ENCODE measurements around the gene SNX5. TPM values are rescaled to one million over a fixed set of nuclear protein-coding genes. Genes with fewer than 3 reads are reported as not detected.

The SNX5 gene
- total RNA-seq, 2 experiments from 2014 or later = 149 to 166 TPM

- Mint-ChIP-seq H3K36me3 (ENCODE audit: low read depth) (peaks cover 33% of the 10 kb centered on the region), H3K4me1 (peaks cover 25% of the 10 kb centered on the region), H3K4me3 (no peak overlapping the region), H3K27ac (no peak overlapping the region), H3K9me3 (no peaks in the 10 kb centered on the region), H3K27me3 (no peaks in the 10 kb centered on the region)
- no peak for DNase-seq
- CTCF ChIA-PET = interaction anchor here (1.3 to 2.6 kb wide), 2 partner anchors 23 to 258 kb away, joined by 3 to 8 read pairs; no protein-coding TSS in a partner anchor
- POLR2A ChIA-PET = no interaction called here
Measured at GRCh38 chr20:17940224-17940971, 28.2 kb downstream of the SNX5 start.

GRCh38 chr20:17939622-17940223 lies 28.9 kb downstream of the SNX5 start:
- POLR2A ChIA-PET = interaction anchor here (0.5 kb wide), 1 partner anchor 339 kb away, joined by 3 read pairs; no protein-coding TSS in a partner anchor
- H3K27me3 Mint-ChIP-seq = no peaks in the 10 kb centered on the region
- H3K4me3 Mint-ChIP-seq = no peak overlapping the region
- peak overlapping the region; percentile 73 for H3K27ac Mint-ChIP-seq
- CTCF ChIA-PET = interaction anchor here (0.8 to 2.6 kb wide), 16 partner anchors 9 to 439 kb away, joined by 3 to 9 read pairs (median 4); partner anchors contain the start of gene RRBP1
- no peaks in the 10 kb centered on the region for H3K9me3 Mint-ChIP-seq
- peaks cover 25% of the 10 kb centered on the region for H3K4me1 Mint-ChIP-seq
- peaks cover 28% of the 10 kb centered on the region for H3K36me3 Mint-ChIP-seq (ENCODE audit: low read depth)
- DNase-seq = no peak

DNA sequence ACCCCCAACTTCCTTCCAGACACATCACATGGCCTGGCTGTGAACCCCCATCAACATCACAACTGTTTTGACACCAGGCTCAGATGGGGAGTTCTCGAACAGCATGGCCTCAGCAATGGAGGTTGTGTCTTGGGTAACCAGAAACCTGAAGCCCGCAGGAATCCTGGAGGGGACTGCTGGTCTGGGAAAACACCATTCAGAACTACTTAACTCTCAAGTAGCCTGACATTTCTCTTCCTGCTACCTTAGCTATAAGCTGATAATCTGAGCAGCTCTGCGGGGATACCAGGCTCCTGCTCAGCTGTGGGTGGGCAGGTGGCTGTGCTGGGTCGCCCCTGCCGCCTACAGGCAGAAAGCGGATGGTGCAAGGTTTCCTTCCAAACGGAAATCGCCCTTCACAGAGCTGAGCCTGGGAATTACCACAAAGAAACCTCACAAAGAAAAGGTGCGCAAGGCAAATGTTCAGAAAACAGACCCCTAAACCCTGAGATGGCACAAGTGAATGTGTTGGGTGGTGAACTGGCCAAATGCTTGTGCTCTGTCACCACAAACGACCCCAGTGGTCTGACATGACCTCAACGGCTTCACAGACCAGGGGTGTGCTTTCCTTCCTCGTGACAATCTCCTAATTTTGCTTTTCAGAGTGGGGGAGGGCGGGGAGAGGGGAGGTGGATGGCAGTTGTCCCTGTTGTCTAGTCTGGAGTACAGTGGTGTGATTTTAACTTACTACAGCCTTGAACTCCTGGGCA lies 29.5 kb downstream of the SNX5 start:
- Mint-ChIP-seq H3K27ac (peak overlapping the region; percentile 52), H3K36me3 (ENCODE audit: low read depth) (peaks cover 25% of the 10 kb centered on the region), H3K27me3 (no peaks in the 10 kb centered on the region), H3K4me3 (no peak overlapping the region), H3K4me1 (peaks cover 24% of the 10 kb centered on the region), H3K9me3 (no peaks in the 10 kb centered on the region)
- ChIA-PET CTCF (interaction anchor here (0.7 to 2.6 kb wide), 16 partner anchors 9 to 438 kb away, joined by 3 to 9 read pairs (median 4); partner anchors contain the start of gene RRBP1), POLR2A (interaction anchor here (0.5 to 0.6 kb wide), 2 partner anchors 254 to 339 kb away, joined by 3 to 4 read pairs; no protein-coding TSS in a partner anchor)
- DNase-seq = peak; percentile 59

GRCh38 chr20:17936761-17937732 lies 31.5 kb downstream of the SNX5 start:
- Mint-ChIP-seq H3K4me3 (no peak overlapping the region), H3K27ac (no peak overlapping the region), H3K9me3 (no peaks in the 10 kb centered on the region), H3K27me3 (no peaks in the 10 kb centered on the region), H3K36me3 (ENCODE audit: low read depth) (peaks cover 9% of the 10 kb centered on the region), H3K4me1 (peaks cover 21% of the 10 kb centered on the region)
- ChIA-PET CTCF (interaction anchor here (0.6 to 1.9 kb wide), 6 partner anchors 16 to 254 kb away, joined by 3 to 6 read pairs (median 3); partner anchors contain the start of gene RRBP1), POLR2A (no interaction called here)
- no peak for DNase-seq

DNA sequence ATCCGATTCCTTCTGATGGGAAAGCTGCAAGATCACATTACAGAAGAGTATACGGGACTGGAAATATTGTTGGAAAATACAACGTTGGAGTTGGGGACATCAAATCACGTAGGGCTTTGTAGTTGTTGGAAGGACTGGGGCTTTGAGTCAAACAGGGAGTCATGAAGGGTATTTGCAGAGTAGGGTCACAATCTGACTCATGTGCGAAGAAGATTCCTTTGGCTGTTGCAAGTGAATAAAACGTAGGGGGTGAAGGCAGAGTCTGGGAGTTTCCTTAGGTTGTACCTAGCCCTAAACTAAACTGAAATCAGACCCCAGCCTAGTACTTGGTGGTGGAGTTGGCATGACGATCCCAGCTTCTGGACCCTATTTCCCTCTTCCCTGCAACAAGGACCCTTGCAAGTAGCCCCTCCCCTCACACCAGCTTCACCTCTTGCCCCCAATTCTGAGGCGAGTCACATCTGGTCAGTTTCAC lies 32.3 kb downstream of the SNX5 start:
- Mint-ChIP-seq H3K4me1 (peaks cover 21% of the 10 kb centered on the region), H3K27me3 (no peaks in the 10 kb centered on the region), H3K9me3 (no peaks in the 10 kb centered on the region), H3K36me3 (ENCODE audit: low read depth) (peaks cover 3% of the 10 kb centered on the region), H3K4me3 (no peak overlapping the region), H3K27ac (no peak overlapping the region)
- ChIA-PET POLR2A (no interaction called here), CTCF (interaction anchor here (0.8 to 1.9 kb wide), 3 partner anchors 17 to 254 kb away, joined by 3 to 6 read pairs (median 3); partner anchors contain the start of gene RRBP1)
- DNase-seq = no peak

- Mint-ChIP-seq H3K36me3 (ENCODE audit: low read depth) (no peaks in the 10 kb centered on the region), H3K4me1 (peaks cover 21% of the 10 kb centered on the region), H3K27ac (no peak overlapping the region), H3K4me3 (no peak overlapping the region), H3K27me3 (no peaks in the 10 kb centered on the region), H3K9me3 (no peaks in the 10 kb centered on the region)
- POLR2A ChIA-PET = no interaction called here
- DNase-seq = no peak
- CTCF ChIA-PET = interaction anchor here (1.4 kb wide), 1 partner anchor 31 kb away, joined by 3 read pairs; no protein-coding TSS in a partner anchor
Measured at GRCh38 chr20:17935761-17936160, 32.8 kb downstream of the SNX5 start.

DNA sequence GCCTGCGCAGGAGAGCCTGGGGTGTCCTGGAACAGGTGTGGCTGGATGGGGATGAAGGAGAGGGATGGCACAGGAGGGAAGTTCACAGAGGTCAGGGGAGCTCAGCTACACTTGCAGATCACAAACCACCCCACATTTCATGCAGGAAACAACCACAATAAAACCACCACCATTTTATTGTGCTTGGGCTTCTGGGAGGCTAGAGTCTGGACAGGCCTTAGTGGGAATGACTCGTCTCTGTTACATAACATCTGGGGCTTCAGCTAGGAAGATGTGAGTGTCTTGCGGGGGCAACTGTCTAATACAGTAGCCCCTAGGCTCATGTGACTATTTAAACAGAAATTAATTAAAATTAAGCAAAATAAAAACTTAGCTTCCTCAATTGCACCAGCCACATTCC lies 33.4 kb downstream of the SNX5 start:
- no peak overlapping the region for H3K4me3 Mint-ChIP-seq

DNA sequence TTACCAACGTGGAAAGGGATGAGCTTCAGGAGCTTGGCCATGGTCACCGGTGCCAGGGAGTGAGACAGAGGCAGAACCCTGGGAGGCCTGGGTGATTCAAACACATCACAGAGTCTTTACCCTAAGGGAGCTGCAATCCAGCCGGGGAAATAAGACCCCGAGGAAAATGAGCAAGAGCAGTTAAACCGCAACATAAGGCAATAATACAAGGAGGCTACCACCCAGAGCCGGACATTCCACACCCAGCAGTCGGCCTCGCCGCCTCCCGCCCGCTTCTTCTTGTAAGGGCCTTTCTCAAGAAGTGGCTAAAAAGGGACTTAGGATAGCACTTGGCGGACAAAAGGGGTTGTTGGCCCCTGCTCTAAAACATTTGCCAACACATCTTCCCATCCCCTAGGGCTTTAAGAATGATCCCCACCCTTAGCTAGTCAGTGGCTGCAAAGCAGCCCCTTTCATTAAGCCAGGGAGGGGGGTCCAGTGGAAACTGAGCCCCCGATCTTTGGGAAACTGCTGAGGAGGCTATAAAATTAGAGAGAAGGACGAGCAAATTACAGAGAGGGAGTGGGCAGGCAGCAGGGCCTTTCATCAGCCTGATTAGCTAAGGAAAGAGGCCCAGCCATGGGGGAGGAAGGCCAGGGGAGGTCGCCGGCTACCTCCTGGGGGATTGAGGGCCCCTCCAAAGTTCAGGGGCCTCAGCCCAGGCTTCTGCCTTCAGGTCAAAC lies 34.3 kb downstream of the SNX5 start:
- ChIA-PET POLR2A (no interaction called here), CTCF (interaction anchor here (0.9 to 1.4 kb wide), 3 partner anchors 33 to 61 kb away, joined by 3 read pairs; no protein-coding TSS in a partner anchor)
- Mint-ChIP-seq H3K36me3 (ENCODE audit: low read depth) (no peaks in the 10 kb centered on the region), H3K27me3 (no peaks in the 10 kb centered on the region), H3K9me3 (no peaks in the 10 kb centered on the region), H3K4me1 (peaks cover 6% of the 10 kb centered on the region), H3K4me3 (no peak overlapping the region), H3K27ac (no peak overlapping the region)
- no peak for DNase-seq

More for the DNA sequence above, 33.4 kb downstream of the SNX5 start:
- ChIA-PET POLR2A (no interaction called here), CTCF (interaction anchor here (1.4 kb wide), 1 partner anchor 32 kb away, joined by 3 read pairs; no protein-coding TSS in a partner anchor)
- H3K27me3 Mint-ChIP-seq = no peaks in the 10 kb centered on the region
- no peaks in the 10 kb centered on the region for H3K9me3 Mint-ChIP-seq
- no peak overlapping the region for H3K27ac Mint-ChIP-seq
- peaks cover 15% of the 10 kb centered on the region for H3K4me1 Mint-ChIP-seq
- no peaks in the 10 kb centered on the region for H3K36me3 Mint-ChIP-seq (ENCODE audit: low read depth)
- no peak for DNase-seq

DNA sequence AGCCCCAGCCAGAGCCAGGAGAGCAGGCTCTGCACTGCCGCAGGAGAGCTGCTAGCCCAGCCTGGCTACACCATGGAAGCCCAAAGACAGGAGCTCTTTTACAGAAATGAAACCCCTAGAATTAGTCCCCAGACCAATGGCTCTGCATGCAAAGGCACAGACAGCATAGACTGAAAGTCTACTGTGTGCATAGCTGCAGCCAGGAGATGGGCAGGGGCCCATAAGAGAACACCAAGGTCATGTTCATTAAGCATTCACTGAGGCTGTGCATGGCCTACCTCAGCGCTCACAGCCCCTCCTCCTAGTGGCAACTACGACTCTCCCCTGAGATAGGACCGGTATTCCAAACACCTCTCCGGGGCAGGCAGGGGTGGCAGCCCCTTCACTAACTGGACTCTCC lies 34.9 kb downstream of the SNX5 start:
- Mint-ChIP-seq H3K4me3 (no peak overlapping the region), H3K36me3 (ENCODE audit: low read depth) (no peaks in the 10 kb centered on the region), H3K27ac (no peak overlapping the region), H3K9me3 (no peaks in the 10 kb centered on the region), H3K4me1 (peaks cover under 1% of the 10 kb centered on the region), H3K27me3 (no peaks in the 10 kb centered on the region)
- POLR2A ChIA-PET = no interaction called here
- no peak for DNase-seq
- CTCF ChIA-PET = interaction anchor here (0.9 to 1.0 kb wide), 2 partner anchors 55 to 62 kb away, joined by 3 read pairs; no protein-coding TSS in a partner anchor

DNA sequence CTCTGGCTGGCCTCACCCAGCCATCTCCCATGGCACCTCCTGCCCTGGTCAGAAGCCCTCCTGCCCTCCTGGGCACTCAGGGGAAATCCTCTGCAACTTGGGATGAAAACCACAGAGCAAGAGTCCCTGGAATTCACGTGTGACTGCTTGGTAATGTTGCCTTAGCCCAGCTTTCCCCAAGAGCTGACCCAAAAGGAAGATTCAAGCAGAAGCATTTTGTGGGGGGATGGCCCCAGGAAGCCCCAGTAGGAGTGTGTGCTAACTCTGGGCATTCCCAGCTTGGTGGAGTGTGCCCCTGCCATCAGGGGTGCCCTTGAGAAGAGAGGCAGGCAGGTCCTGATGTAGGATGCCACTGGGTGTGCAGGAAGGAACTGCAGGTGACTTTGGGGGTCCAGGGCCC lies 35.5 kb downstream of the SNX5 start:
- Mint-ChIP-seq H3K9me3 (no peaks in the 10 kb centered on the region), H3K4me3 (no peak overlapping the region), H3K36me3 (ENCODE audit: low read depth) (no peaks in the 10 kb centered on the region), H3K4me1 (no peaks in the 10 kb centered on the region), H3K27ac (no peak overlapping the region), H3K27me3 (no peaks in the 10 kb centered on the region)
- POLR2A ChIA-PET = no interaction called here
- no peak for DNase-seq
- CTCF ChIA-PET = interaction anchor here (1.0 kb wide), 1 partner anchor 55 kb away, joined by 3 read pairs; no protein-coding TSS in a partner anchor

GRCh38 chr20:17932396-17932795 lies 36.2 kb downstream of the SNX5 start:
- Mint-ChIP-seq H3K27me3 (no peaks in the 10 kb centered on the region), H3K9me3 (no peaks in the 10 kb centered on the region)

More at GRCh38 chr20:17932396-17932795, 36.2 kb downstream of the SNX5 start:
- no peak for DNase-seq
- Mint-ChIP-seq H3K36me3 (ENCODE audit: low read depth) (no peaks in the 10 kb centered on the region), H3K4me1 (no peaks in the 10 kb centered on the region), H3K27ac (no peak overlapping the region), H3K4me3 (no peak overlapping the region)
- ChIA-PET CTCF (no interaction called here), POLR2A (no interaction called here)
